ENCODE data around the gene OSER1.

The OSER1 gene

DNA sequence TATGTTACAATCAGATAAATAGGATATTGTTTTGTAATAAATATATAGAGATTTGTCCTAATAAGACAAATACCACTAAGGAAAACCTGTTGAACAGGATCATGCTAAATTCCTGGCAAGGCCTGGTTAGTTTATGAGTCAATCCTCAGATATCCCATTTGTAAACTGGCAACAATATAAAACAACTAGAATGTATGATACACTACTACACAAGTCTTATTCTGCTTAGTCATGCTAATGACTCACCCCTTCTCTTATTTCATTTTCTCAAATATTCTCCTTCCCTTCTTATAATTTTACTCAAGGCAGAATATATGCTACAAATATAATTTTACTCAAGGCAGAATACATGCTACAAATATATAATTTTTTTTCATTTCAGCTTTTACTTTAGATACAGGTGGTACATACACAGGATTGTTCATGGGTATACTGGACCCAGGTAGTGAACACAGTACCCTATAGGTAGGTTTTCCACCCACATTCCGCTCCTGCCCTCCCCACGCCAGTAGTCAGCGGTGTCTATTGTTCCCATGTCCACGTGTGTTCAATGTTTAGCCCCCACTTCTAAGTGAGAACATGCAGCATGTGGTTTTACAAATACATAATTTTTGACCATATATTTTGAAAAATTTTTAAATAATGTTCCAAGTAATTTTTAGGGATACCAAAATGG, 6.3 kb downstream of the OSER1 start:
- DNase-seq (ENCODE audit: low spot score) (peak; percentile 78), ATAC-seq (ENCODE audit: low read depth) (peak; percentile 84)
- TF ChIP-seq, protein P1, sequence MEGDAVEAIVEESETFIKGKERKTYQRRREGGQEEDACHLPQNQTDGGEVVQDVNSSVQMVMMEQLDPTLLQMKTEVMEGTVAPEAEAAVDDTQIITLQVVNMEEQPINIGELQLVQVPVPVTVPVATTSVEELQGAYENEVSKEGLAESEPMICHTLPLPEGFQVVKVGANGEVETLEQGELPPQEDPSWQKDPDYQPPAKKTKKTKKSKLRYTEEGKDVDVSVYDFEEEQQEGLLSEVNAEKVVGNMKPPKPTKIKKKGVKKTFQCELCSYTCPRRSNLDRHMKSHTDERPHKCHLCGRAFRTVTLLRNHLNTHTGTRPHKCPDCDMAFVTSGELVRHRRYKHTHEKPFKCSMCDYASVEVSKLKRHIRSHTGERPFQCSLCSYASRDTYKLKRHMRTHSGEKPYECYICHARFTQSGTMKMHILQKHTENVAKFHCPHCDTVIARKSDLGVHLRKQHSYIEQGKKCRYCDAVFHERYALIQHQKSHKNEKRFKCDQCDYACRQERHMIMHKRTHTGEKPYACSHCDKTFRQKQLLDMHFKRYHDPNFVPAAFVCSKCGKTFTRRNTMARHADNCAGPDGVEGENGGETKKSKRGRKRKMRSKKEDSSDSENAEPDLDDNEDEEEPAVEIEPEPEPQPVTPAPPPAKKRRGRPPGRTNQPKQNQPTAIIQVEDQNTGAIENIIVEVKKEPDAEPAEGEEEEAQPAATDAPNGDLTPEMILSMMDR (IDR thresholded peaks at IDR 0.05; ENCODE audit: poor library complexity, severe bottlenecking): peak; percentile 7
- Histone ChIP-seq H3K4me1 (ENCODE audit: insufficient read depth, poor library complexity, severe bottlenecking) (peaks cover 56% of the 10 kb centered on the region), H3K36me3 (ENCODE audit: low read depth) (peaks cover 79% of the 10 kb centered on the region), H3K27ac (ENCODE audit: poor library complexity, severe bottlenecking) (peak overlapping the region; percentile 91), H3K4me3 (ENCODE audit: severe bottlenecking) (no peak overlapping the region), H3K9me3 (ENCODE audit: severe bottlenecking) (no peaks in the 10 kb centered on the region), H3K27me3 (ENCODE audit: insufficient read depth, poor library complexity, severe bottlenecking) (no peaks in the 10 kb centered on the region)

DNA sequence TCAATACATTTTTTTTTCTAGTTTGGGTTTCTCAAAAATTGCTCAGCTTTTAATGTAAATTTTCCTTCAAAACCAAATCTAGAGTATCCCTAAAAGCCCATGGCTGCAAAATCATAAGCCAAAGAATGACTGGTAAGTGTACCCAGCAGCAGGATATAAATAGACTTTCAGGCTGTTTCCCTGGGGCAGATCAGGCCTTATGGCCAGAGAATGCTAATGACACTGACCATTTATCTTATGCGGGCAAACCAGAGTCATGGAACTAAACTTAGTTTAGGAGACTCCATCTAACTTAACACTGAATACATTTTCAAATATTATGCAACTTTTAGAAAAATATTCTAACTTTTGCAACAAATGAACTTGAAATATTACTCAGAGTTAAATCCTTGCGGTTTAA, 7.4 kb downstream of the OSER1 start:
- Histone ChIP-seq H3K27ac (ENCODE audit: poor library complexity, severe bottlenecking) (peak overlapping the region; percentile 91), H3K36me3 (ENCODE audit: low read depth) (peaks cover 87% of the 10 kb centered on the region), H3K4me3 (ENCODE audit: severe bottlenecking) (no peak overlapping the region), H3K27me3 (ENCODE audit: insufficient read depth, poor library complexity, severe bottlenecking) (no peaks in the 10 kb centered on the region), H3K4me1 (ENCODE audit: insufficient read depth, poor library complexity, severe bottlenecking) (peaks cover 56% of the 10 kb centered on the region), H3K9me3 (ENCODE audit: severe bottlenecking) (no peaks in the 10 kb centered on the region)
- no peak for ATAC-seq (ENCODE audit: low read depth)
- TF ChIP-seq, protein P1 (IDR thresholded peaks at IDR 0.05; ENCODE audit: poor library complexity, severe bottlenecking): no peak
- DNase-seq (ENCODE audit: low spot score): no peak

GRCh38 chr20:44200983-44201382, 9.6 kb downstream of the OSER1 start:
- H3K4me1 ChIP-seq (ENCODE audit: insufficient read depth, poor library complexity, severe bottlenecking): peaks cover 37% of the 10 kb centered on the region
- ATAC-seq (ENCODE audit: low read depth) (no peak), DNase-seq (ENCODE audit: low spot score) (no peak)
- TF ChIP-seq, protein P1 (IDR thresholded peaks at IDR 0.05; ENCODE audit: poor library complexity, severe bottlenecking): no peak
- H3K4me3 ChIP-seq (ENCODE audit: severe bottlenecking): no peak overlapping the region
- H3K27me3 ChIP-seq (ENCODE audit: insufficient read depth, poor library complexity, severe bottlenecking): no peaks in the 10 kb centered on the region
- peak overlapping the region; percentile 0 for H3K27ac ChIP-seq (ENCODE audit: poor library complexity, severe bottlenecking)
- peaks cover 94% of the 10 kb centered on the region for H3K36me3 ChIP-seq (ENCODE audit: low read depth)
- H3K9me3 ChIP-seq (ENCODE audit: severe bottlenecking): no peaks in the 10 kb centered on the region

- ATAC-seq (ENCODE audit: low read depth) (no peak), DNase-seq (ENCODE audit: low spot score) (no peak)
- Histone ChIP-seq H3K36me3 (ENCODE audit: low read depth) (peaks cover 96% of the 10 kb centered on the region), H3K27ac (ENCODE audit: poor library complexity, severe bottlenecking) (peak overlapping the region; percentile 0), H3K27me3 (ENCODE audit: insufficient read depth, poor library complexity, severe bottlenecking) (no peaks in the 10 kb centered on the region), H3K4me1 (ENCODE audit: insufficient read depth, poor library complexity, severe bottlenecking) (peaks cover 33% of the 10 kb centered on the region), H3K4me3 (ENCODE audit: severe bottlenecking) (no peak overlapping the region), H3K9me3 (ENCODE audit: severe bottlenecking) (no peaks in the 10 kb centered on the region)
- TF ChIP-seq, protein P1 (IDR thresholded peaks at IDR 0.05; ENCODE audit: poor library complexity, severe bottlenecking): no peak
Observed at GRCh38 chr20:44200371-44200770, 10.2 kb downstream of the OSER1 start.

DNA sequence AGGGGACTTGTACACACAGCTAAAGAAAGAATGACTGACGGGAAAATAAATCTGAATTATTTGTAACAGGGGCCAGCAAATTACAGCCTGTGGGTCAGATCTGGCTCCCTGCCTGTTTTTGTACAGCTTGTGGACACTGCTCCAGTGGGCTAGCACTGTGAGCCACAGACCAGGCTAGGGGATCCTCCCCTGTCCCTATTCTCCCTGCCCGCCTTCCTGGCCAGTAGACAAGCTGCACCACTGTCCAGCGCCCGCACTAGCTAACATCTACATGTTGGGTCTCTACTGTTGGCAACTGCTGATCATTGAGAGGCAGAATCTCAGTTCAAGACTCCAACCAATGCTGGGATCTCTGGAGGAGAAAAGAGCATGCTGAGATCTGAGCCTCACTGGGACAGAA, 10.7 kb downstream of the OSER1 start:
- Histone ChIP-seq H3K9me3 (ENCODE audit: severe bottlenecking) (no peaks in the 10 kb centered on the region), H3K4me1 (ENCODE audit: insufficient read depth, poor library complexity, severe bottlenecking) (peaks cover 28% of the 10 kb centered on the region), H3K36me3 (ENCODE audit: low read depth) (peaks cover 95% of the 10 kb centered on the region), H3K4me3 (ENCODE audit: severe bottlenecking) (no peak overlapping the region), H3K27me3 (ENCODE audit: insufficient read depth, poor library complexity, severe bottlenecking) (no peaks in the 10 kb centered on the region), H3K27ac (ENCODE audit: poor library complexity, severe bottlenecking) (peak overlapping the region; percentile 0)
- ATAC-seq (ENCODE audit: low read depth): no peak
- DNase-seq (ENCODE audit: low spot score): peak; percentile 76
- TF ChIP-seq, protein P1 (IDR thresholded peaks at IDR 0.05; ENCODE audit: poor library complexity, severe bottlenecking): no peak
